ENCODE results near the gene THRB.

THRB gene

DNA sequence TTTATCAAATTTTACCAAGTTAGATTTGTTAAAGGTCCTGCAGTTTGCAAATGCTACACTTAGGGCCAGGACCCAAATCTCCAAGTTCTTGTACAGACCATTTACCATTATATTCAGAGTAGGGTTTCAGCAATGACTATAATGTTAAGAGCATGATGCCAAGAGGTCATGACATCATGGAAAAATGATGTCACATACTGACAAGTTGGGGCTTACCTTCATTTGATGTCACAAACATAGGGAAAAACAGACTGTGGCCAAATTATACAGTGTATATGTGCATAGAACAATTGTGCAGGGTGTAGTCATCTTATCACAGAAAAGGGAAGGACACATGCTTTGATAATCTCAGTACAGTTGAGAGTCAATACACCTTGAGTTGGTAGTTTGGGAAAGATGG is 10.1 kb upstream of the THRB start:
- Mint-ChIP-seq H3K27ac (no peak overlapping the region), H3K9me3 (ENCODE audit: low read depth) (no peaks in the 10 kb centered on the region), H3K27me3 (peaks cover 8% of the 10 kb centered on the region), H3K36me3 (no peaks in the 10 kb centered on the region), H3K4me3 (no peak overlapping the region), H3K4me1 (ENCODE audit: low read depth) (no peaks in the 10 kb centered on the region)

DNA sequence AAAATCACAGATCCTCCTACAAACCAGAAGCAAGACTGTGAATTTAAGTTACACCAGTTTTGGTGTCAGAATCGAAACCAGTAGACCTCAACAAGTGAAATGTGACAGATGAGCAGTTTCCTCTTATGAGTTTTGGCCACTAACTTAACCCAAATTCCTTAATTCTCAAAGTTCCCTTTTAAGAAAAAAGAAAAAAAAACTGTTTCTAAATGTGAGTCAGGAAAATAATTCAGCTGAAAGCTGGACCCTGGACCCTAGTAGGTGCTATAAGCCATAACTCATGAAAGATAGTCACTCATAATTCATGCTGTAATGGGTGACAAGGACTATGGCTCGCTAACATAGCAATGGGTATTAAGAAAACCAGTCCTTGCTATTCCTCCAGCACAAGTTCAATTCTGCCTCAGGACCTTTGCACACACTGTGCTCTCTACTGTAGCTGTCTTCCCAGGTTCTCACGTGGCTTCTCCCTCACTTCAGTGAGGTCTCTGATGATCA is 9.0 kb upstream of the THRB start:
- no peaks in the 10 kb centered on the region for H3K36me3 Mint-ChIP-seq
- no peaks in the 10 kb centered on the region for H3K9me3 Mint-ChIP-seq (ENCODE audit: low read depth)
- H3K4me3 Mint-ChIP-seq = no peak overlapping the region
- no peak overlapping the region for H3K27ac Mint-ChIP-seq
- no peaks in the 10 kb centered on the region for H3K4me1 Mint-ChIP-seq (ENCODE audit: low read depth)
- peaks cover 8% of the 10 kb centered on the region for H3K27me3 Mint-ChIP-seq

- no peak overlapping the region for H3K27ac Mint-ChIP-seq
- no peaks in the 10 kb centered on the region for H3K36me3 Mint-ChIP-seq
- H3K9me3 Mint-ChIP-seq (ENCODE audit: low read depth) = no peaks in the 10 kb centered on the region
- no peak overlapping the region for H3K4me3 Mint-ChIP-seq
- H3K27me3 Mint-ChIP-seq = peaks cover 12% of the 10 kb centered on the region
- no peaks in the 10 kb centered on the region for H3K4me1 Mint-ChIP-seq (ENCODE audit: low read depth)
Observed at GRCh38 chr3:24502690-24503089, 8.0 kb upstream of the THRB start.

- Mint-ChIP-seq H3K4me1 (ENCODE audit: low read depth) (peaks cover 1% of the 10 kb centered on the region), H3K27me3 (peaks cover 20% of the 10 kb centered on the region), H3K4me3 (no peak overlapping the region), H3K9me3 (ENCODE audit: low read depth) (no peaks in the 10 kb centered on the region), H3K36me3 (no peaks in the 10 kb centered on the region), H3K27ac (no peak overlapping the region)
Observed at GRCh38 chr3:24500806-24501205, 6.2 kb upstream of the THRB start.

- Mint-ChIP-seq H3K9me3 (ENCODE audit: low read depth) (no peaks in the 10 kb centered on the region), H3K27me3 (peaks cover 20% of the 10 kb centered on the region), H3K27ac (no peak overlapping the region), H3K36me3 (no peaks in the 10 kb centered on the region), H3K4me3 (no peak overlapping the region), H3K4me1 (ENCODE audit: low read depth) (peaks cover 1% of the 10 kb centered on the region)
Observed at GRCh38 chr3:24499991-24500390, 5.3 kb upstream of the THRB start.

DNA sequence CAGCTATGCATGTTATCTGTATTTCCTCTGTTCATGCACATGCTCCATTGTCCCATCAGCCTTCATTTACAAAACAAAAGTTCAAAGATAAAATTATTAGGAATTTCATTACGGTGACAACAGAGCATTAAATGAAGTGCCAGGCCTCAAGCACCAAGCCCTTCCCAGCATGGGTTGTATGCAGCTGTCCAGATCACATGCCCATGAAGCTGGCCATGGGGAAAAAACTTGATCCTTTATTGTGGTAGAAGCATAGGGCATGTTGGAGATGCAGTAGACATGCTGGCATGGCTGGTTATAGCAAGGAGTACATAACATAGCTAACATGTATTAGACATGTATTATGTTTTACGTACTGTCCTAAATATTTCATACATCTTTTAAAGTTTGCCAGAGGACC is 4.1 kb upstream of the THRB start:
- Mint-ChIP-seq H3K36me3 (no peaks in the 10 kb centered on the region), H3K4me3 (no peak overlapping the region), H3K27ac (no peak overlapping the region), H3K27me3 (peaks cover 21% of the 10 kb centered on the region), H3K4me1 (ENCODE audit: low read depth) (peaks cover 1% of the 10 kb centered on the region), H3K9me3 (ENCODE audit: low read depth) (no peaks in the 10 kb centered on the region)

DNA sequence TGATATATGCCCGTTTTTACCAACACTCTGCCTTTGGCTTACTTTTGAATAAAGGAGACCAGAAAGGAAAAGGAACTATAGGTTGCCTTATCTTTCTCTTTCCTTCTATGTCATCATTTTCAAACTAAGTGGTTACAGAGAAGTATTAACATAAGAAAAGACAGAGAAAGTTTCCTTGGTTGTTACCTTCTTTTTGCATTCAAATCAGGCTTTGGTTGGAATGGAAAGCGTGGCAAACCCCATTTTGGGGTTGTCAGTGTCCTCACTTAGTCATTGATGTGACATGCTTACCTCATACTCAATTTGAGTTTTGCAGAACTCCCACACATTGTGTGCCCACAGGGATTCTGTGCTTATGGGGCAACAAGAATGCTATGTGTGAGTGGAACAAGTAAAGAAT is 3.7 kb upstream of the THRB start:
- Mint-ChIP-seq H3K27me3 (peaks cover 23% of the 10 kb centered on the region), H3K27ac (no peak overlapping the region), H3K4me3 (no peak overlapping the region), H3K36me3 (no peaks in the 10 kb centered on the region), H3K4me1 (ENCODE audit: low read depth) (peaks cover 1% of the 10 kb centered on the region), H3K9me3 (ENCODE audit: low read depth) (no peaks in the 10 kb centered on the region)

GRCh38 chr3:24497942-24498341 is 3.3 kb upstream of the THRB start:
- peaks cover 1% of the 10 kb centered on the region for H3K4me1 Mint-ChIP-seq (ENCODE audit: low read depth)
- H3K4me3 Mint-ChIP-seq = no peak overlapping the region
- no peaks in the 10 kb centered on the region for H3K36me3 Mint-ChIP-seq
- H3K9me3 Mint-ChIP-seq (ENCODE audit: low read depth) = no peaks in the 10 kb centered on the region
- no peak overlapping the region for H3K27ac Mint-ChIP-seq
- peaks cover 27% of the 10 kb centered on the region for H3K27me3 Mint-ChIP-seq

GRCh38 chr3:24496529-24497482 is 2.2 kb upstream of the THRB start:
- H3K27ac Mint-ChIP-seq = no peak overlapping the region
- H3K4me1 Mint-ChIP-seq (ENCODE audit: low read depth) = peaks cover 1% of the 10 kb centered on the region
- no peak overlapping the region for H3K4me3 Mint-ChIP-seq
- H3K27me3 Mint-ChIP-seq = peaks cover 32% of the 10 kb centered on the region
- no peaks in the 10 kb centered on the region for H3K36me3 Mint-ChIP-seq
- H3K9me3 Mint-ChIP-seq (ENCODE audit: low read depth) = no peaks in the 10 kb centered on the region

GRCh38 chr3:24495326-24495994 is 810 bp upstream of the THRB start:
- Mint-ChIP-seq H3K4me1 (ENCODE audit: low read depth) (peaks cover 1% of the 10 kb centered on the region), H3K27ac (no peak overlapping the region), H3K27me3 (peaks cover 28% of the 10 kb centered on the region), H3K36me3 (no peaks in the 10 kb centered on the region), H3K4me3 (no peak overlapping the region), H3K9me3 (ENCODE audit: low read depth) (no peaks in the 10 kb centered on the region)

- H3K4me1 Mint-ChIP-seq (ENCODE audit: low read depth) = peaks cover 1% of the 10 kb centered on the region
- no peak overlapping the region for H3K27ac Mint-ChIP-seq
- no peaks in the 10 kb centered on the region for H3K9me3 Mint-ChIP-seq (ENCODE audit: low read depth)
- H3K36me3 Mint-ChIP-seq = no peaks in the 10 kb centered on the region
- H3K4me3 Mint-ChIP-seq = peak overlapping the region; percentile 10
- peaks cover 28% of the 10 kb centered on the region for H3K27me3 Mint-ChIP-seq
Observed at GRCh38 chr3:24493746-24494617, 668 bp downstream of the THRB start.

DNA sequence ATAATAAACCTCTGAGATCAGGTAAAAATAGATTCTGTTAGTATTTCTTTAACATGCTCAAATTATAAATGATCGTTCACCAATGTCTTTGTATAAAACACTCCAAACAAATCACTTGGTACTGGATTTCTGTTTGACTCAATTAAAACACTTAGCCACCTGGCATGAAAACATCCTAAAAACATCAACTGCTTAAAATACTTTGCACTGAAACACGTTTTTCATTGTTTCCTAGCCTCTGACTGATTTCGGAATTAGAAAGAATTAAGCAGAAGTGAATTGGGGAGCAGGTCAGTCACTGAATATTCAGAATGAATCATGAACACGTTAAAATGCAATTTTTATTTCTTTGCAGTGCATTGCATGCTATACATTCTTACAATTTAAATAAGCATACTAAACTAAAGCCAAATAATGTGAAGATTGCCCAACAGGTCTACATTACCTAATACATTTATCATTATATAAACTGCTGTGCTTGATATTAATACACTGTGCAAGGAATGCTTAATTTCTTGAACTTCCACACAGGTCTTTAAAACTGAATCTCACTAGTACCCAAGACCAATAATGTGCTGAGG is 1.6 kb downstream of the THRB start:
- Mint-ChIP-seq H3K36me3 (no peaks in the 10 kb centered on the region), H3K4me3 (no peak overlapping the region)

DNA sequence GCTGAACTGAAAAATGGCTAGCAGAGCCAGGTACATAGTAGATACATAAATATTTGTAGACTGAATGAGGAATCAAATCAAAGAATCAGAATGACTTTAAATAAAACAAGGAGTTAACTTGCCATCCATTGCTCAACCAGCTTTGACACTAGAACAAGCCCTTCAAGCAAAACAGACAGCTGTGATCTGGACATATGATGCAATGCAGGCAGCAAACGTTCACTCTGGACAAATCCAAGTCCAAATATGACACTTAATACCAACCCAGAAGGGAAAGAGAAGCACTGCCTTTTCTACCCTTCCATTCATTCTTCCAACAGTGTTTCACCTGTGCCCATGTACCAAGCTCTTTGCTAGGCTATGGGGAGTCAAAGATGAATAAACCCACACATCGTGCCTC is 4.5 kb downstream of the THRB start:
- Mint-ChIP-seq H3K27me3 (peaks cover 16% of the 10 kb centered on the region), H3K4me3 (no peak overlapping the region), H3K9me3 (ENCODE audit: low read depth) (no peaks in the 10 kb centered on the region), H3K4me1 (ENCODE audit: low read depth) (no peaks in the 10 kb centered on the region), H3K27ac (no peak overlapping the region), H3K36me3 (no peaks in the 10 kb centered on the region)

More for the DNA sequence above, 1.6 kb downstream of the THRB start:
- Mint-ChIP-seq H3K27ac (no peak overlapping the region), H3K4me1 (ENCODE audit: low read depth) (peaks cover 1% of the 10 kb centered on the region), H3K27me3 (peaks cover 26% of the 10 kb centered on the region), H3K9me3 (ENCODE audit: low read depth) (no peaks in the 10 kb centered on the region)

All from activated naive CD8-positive, alpha-beta T cell (primary cell).